ENCODE data around the gene RAPGEF2. TPM values are rescaled to one million over a fixed set of nuclear protein-coding genes. Genes with fewer than 3 reads are reported as not detected.

The RAPGEF2 gene
- total RNA-seq, 1 donor, result 50.3 TPM

- no peak for DNase-seq (ENCODE audit: insufficient read length, low spot score, missing footprints)
- peaks cover 22% of the 10 kb centered on the region for H3K79me2 ChIP-seq (ENCODE audit: insufficient read depth, low read length)
- H3K4me3 ChIP-seq (ENCODE audit: insufficient read depth, low read length), result no peak overlapping the region
- peaks cover 10% of the 10 kb centered on the region for H3K4me1 ChIP-seq (ENCODE audit: insufficient read depth, low read length)
- no peaks in the 10 kb centered on the region for H3K9me3 ChIP-seq (ENCODE audit: low read depth, low read length)
- H3K27ac ChIP-seq (ENCODE audit: low read depth, low read length), result no peak overlapping the region
- peaks cover 3% of the 10 kb centered on the region for H4K20me1 ChIP-seq (ENCODE audit: insufficient read depth, low read length)
- TF ChIP-seq CTCF (IDR thresholded peaks at IDR 0.05; ENCODE audit: extremely low read depth, low read depth, low read length), result no peak
- no peak overlapping the region for H2AFZ ChIP-seq (ENCODE audit: low read length)
- H3K4me2 ChIP-seq (ENCODE audit: insufficient read depth, low read length), result no peak overlapping the region
- no peaks in the 10 kb centered on the region for H3K27me3 ChIP-seq (ENCODE audit: insufficient read depth, low read length)
- H3K36me3 ChIP-seq (ENCODE audit: insufficient read depth, low read length), result no peaks in the 10 kb centered on the region
These were observed 98.3 kb downstream of the RAPGEF2 start for GRCh38 chr4:159201168-159201567.

- TF ChIP-seq CTCF (IDR thresholded peaks at IDR 0.05; ENCODE audit: extremely low read depth, low read depth, low read length), result no peak
- Histone ChIP-seq H3K27me3 (ENCODE audit: insufficient read depth, low read length) (no peaks in the 10 kb centered on the region), H3K9me3 (ENCODE audit: low read depth, low read length) (no peaks in the 10 kb centered on the region), H3K4me2 (ENCODE audit: insufficient read depth, low read length) (no peak overlapping the region), H3K4me1 (ENCODE audit: insufficient read depth, low read length) (peaks cover 13% of the 10 kb centered on the region), H3K27ac (ENCODE audit: low read depth, low read length) (no peak overlapping the region), H4K20me1 (ENCODE audit: insufficient read depth, low read length) (peaks cover 3% of the 10 kb centered on the region), H3K36me3 (ENCODE audit: insufficient read depth, low read length) (no peaks in the 10 kb centered on the region), H3K79me2 (ENCODE audit: insufficient read depth, low read length) (peaks cover 29% of the 10 kb centered on the region), H3K4me3 (ENCODE audit: insufficient read depth, low read length) (no peak overlapping the region), H2AFZ (ENCODE audit: low read length) (no peak overlapping the region)
- DNase-seq (ENCODE audit: insufficient read length, low spot score, missing footprints), result no peak
These were observed 101.7 kb downstream of the RAPGEF2 start for GRCh38 chr4:159204566-159204965.

- Histone ChIP-seq H3K79me2 (ENCODE audit: insufficient read depth, low read length) (peaks cover 29% of the 10 kb centered on the region), H3K27me3 (ENCODE audit: insufficient read depth, low read length) (no peaks in the 10 kb centered on the region), H3K4me1 (ENCODE audit: insufficient read depth, low read length) (peaks cover 13% of the 10 kb centered on the region), H4K20me1 (ENCODE audit: insufficient read depth, low read length) (peaks cover 3% of the 10 kb centered on the region), H3K9me3 (ENCODE audit: low read depth, low read length) (no peaks in the 10 kb centered on the region), H2AFZ (ENCODE audit: low read length) (no peak overlapping the region), H3K4me3 (ENCODE audit: insufficient read depth, low read length) (no peak overlapping the region), H3K36me3 (ENCODE audit: insufficient read depth, low read length) (no peaks in the 10 kb centered on the region), H3K27ac (ENCODE audit: low read depth, low read length) (no peak overlapping the region), H3K4me2 (ENCODE audit: insufficient read depth, low read length) (no peak overlapping the region)
- DNase-seq (ENCODE audit: insufficient read length, low spot score, missing footprints), result no peak
- no peak for TF ChIP-seq CTCF (IDR thresholded peaks at IDR 0.05; ENCODE audit: extremely low read depth, low read depth, low read length)
These were observed 102.6 kb downstream of the RAPGEF2 start for GRCh38 chr4:159205466-159205865.

DNA sequence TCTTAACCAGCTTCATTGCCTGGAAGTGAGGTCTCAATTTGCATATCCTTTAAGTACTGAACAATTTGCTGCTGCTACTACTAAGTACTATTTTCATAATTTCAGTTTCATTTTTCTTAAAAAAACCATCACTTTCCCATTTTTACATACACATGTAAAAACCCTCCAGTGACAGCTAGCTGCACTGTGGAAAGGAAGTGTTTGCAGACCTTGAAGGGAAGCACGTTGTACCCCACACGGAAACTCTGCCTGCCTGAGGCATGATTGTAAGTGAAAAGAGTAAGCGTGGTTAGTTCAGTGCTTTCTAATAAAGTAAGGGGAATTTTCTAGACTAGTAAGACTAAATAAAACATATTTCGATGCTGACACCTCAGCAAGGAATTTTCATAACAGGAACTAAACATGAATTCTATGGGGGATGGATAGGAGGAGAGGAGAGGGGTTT is 103.6 kb downstream of the RAPGEF2 start:
- peaks cover 13% of the 10 kb centered on the region for H3K4me1 ChIP-seq (ENCODE audit: insufficient read depth, low read length)
- no peak overlapping the region for H2AFZ ChIP-seq (ENCODE audit: low read length)
- H4K20me1 ChIP-seq (ENCODE audit: insufficient read depth, low read length), result peaks cover 3% of the 10 kb centered on the region
- peaks cover 31% of the 10 kb centered on the region for H3K79me2 ChIP-seq (ENCODE audit: insufficient read depth, low read length)
- H3K4me3 ChIP-seq (ENCODE audit: insufficient read depth, low read length), result peak overlapping the region; percentile 41
- no peak for TF ChIP-seq CTCF (IDR thresholded peaks at IDR 0.05; ENCODE audit: extremely low read depth, low read depth, low read length)
- H3K9me3 ChIP-seq (ENCODE audit: low read depth, low read length), result no peaks in the 10 kb centered on the region
- no peaks in the 10 kb centered on the region for H3K27me3 ChIP-seq (ENCODE audit: insufficient read depth, low read length)
- DNase-seq (ENCODE audit: insufficient read length, low spot score, missing footprints), result peak; percentile 55
- peak overlapping the region; percentile 75 for H3K4me2 ChIP-seq (ENCODE audit: insufficient read depth, low read length)
- H3K36me3 ChIP-seq (ENCODE audit: insufficient read depth, low read length), result no peaks in the 10 kb centered on the region
- H3K27ac ChIP-seq (ENCODE audit: low read depth, low read length), result no peak overlapping the region

Measured in osteoblast (primary cell).